Ascending aorta (tissue), 2 donors: ENCODE measurements around the gene OR2T3. TPM values are rescaled to one million over a fixed set of nuclear protein-coding genes. Genes with fewer than 3 reads are reported as not detected.
"Not testable (repeated sequence)": the region's sequence is repeated elsewhere in the genome, so short reads cannot be mapped to it uniquely, and the experiment has no call there.

Source experiments
- DNase-seq, 2 donors: peaks; one replicate each; pipeline ENCODE4 v3.0.0-alpha.2; 2019; ENCODE audit warnings: low spot score in 2 of 2
- H3K27ac ChIP-seq, 2 donors: fragments of 200-600 bp; sonication (generic); one replicate each; pipeline ENCODE4 v1.5.1; 2016 to 2017; ENCODE audit warnings: mild to moderate bottlenecking in 1 of 2
- H3K27me3 ChIP-seq: fragments of 200-600 bp; sonication (generic); one replicate; pipeline ENCODE4 v1.5.1; 2017
- H3K36me3 ChIP-seq, 2 donors: fragments of 200-600 bp; sonication (generic); one replicate each; pipeline ENCODE4 v1.5.1; 2016
- H3K4me1 ChIP-seq, 2 donors: fragments of 200-600 bp; sonication (generic); one replicate each; pipeline ENCODE4 v1.5.1; 2016 to 2017; ENCODE audit warnings: mild to moderate bottlenecking in 1 of 2
- H3K4me3 ChIP-seq, 2 donors: fragments of 200-600 bp; sonication (generic); one replicate each; pipeline ENCODE4 v1.5.1; 2016 to 2017; ENCODE audit warnings: mild to moderate bottlenecking in 1 of 2
- H3K9me3 ChIP-seq, 2 donors: fragments of 200-600 bp; sonication (generic); one replicate each; pipeline ENCODE4 v1.5.1; 2016
- intact Hi-C: fragments of 100-400 bp; cut with DNase I; formaldehyde crosslinking; loops from one replicate; pipeline ENCODE4 v1.15.1; 2023
- total RNA-seq: library from RNA; depleted of rRNA; stranded (reverse); fragments of >200 nt; gene quantifications from one replicate; pipeline ENCODE4 v1.1.0, GENCODE V29; 2016

Gene OR2T3
- not detected for total RNA-seq

- H3K4me1 ChIP-seq, H3K27me3 ChIP-seq, intact Hi-C loops, DNase-seq, H3K4me3 ChIP-seq, H3K36me3 ChIP-seq, H3K27ac ChIP-seq, H3K9me3 ChIP-seq: not testable (repeated sequence)
Measured at GRCh38 chr1:248473051-248473450, at the start of gene OR2T3. Gene OR2T3, plus strand, starts transcription at chr1:248473351. Its CDS starts 0 bp downstream, at chr1:248473351.

- intact Hi-C loops, H3K9me3 ChIP-seq, DNase-seq, H3K27ac ChIP-seq, H3K27me3 ChIP-seq, H3K4me1 ChIP-seq, H3K36me3 ChIP-seq, H3K4me3 ChIP-seq: not testable (repeated sequence)
Measured at GRCh38 chr1:248427526-248428191, 45.5 kb upstream of the OR2T3 start.

GRCh38 chr1:248428192-248428533 is 45.0 kb upstream of the OR2T3 start:
- H3K27ac ChIP-seq, H3K36me3 ChIP-seq, H3K9me3 ChIP-seq, intact Hi-C loops, H3K4me3 ChIP-seq, H3K27me3 ChIP-seq, H3K4me1 ChIP-seq, DNase-seq: not testable (repeated sequence)

GRCh38 chr1:248431683-248432082 is 41.5 kb upstream of the OR2T3 start:
- DNase-seq, H3K27me3 ChIP-seq, H3K36me3 ChIP-seq, H3K4me1 ChIP-seq, H3K4me3 ChIP-seq, H3K27ac ChIP-seq, H3K9me3 ChIP-seq, intact Hi-C loops: not testable (repeated sequence)

GRCh38 chr1:248432201-248432600 is 41.0 kb upstream of the OR2T3 start:
- H3K27ac ChIP-seq, H3K9me3 ChIP-seq, H3K4me1 ChIP-seq, H3K27me3 ChIP-seq, H3K36me3 ChIP-seq, H3K4me3 ChIP-seq, intact Hi-C loops, DNase-seq: not testable (repeated sequence)

GRCh38 chr1:248433811-248434415 is 39.2 kb upstream of the OR2T3 start:
- H3K4me1 ChIP-seq, H3K9me3 ChIP-seq, H3K27ac ChIP-seq, DNase-seq, H3K4me3 ChIP-seq, intact Hi-C loops, H3K27me3 ChIP-seq, H3K36me3 ChIP-seq: not testable (repeated sequence)

- H3K36me3 ChIP-seq, H3K4me1 ChIP-seq, H3K9me3 ChIP-seq, intact Hi-C loops, DNase-seq, H3K4me3 ChIP-seq, H3K27me3 ChIP-seq, H3K27ac ChIP-seq: not testable (repeated sequence)
Measured at GRCh38 chr1:248434913-248435312, 38.2 kb upstream of the OR2T3 start.

- intact Hi-C loops, DNase-seq, H3K9me3 ChIP-seq, H3K36me3 ChIP-seq, H3K27ac ChIP-seq, H3K27me3 ChIP-seq, H3K4me3 ChIP-seq, H3K4me1 ChIP-seq: not testable (repeated sequence)
Measured at GRCh38 chr1:248436303-248436702, 36.8 kb upstream of the OR2T3 start.

- H3K36me3 ChIP-seq, H3K4me1 ChIP-seq, DNase-seq, H3K9me3 ChIP-seq, H3K27ac ChIP-seq, H3K27me3 ChIP-seq, H3K4me3 ChIP-seq, intact Hi-C loops: not testable (repeated sequence)
Measured at GRCh38 chr1:248438668-248439067, 34.5 kb upstream of the OR2T3 start.

GRCh38 chr1:248439283-248439682 is 33.9 kb upstream of the OR2T3 start:
- H3K27ac ChIP-seq, H3K36me3 ChIP-seq, H3K4me1 ChIP-seq, H3K27me3 ChIP-seq, DNase-seq, H3K4me3 ChIP-seq, H3K9me3 ChIP-seq, intact Hi-C loops: not testable (repeated sequence)

GRCh38 chr1:248442500-248443277 is 30.5 kb upstream of the OR2T3 start:
- H3K4me3 ChIP-seq, intact Hi-C loops, H3K27me3 ChIP-seq, H3K27ac ChIP-seq, H3K4me1 ChIP-seq, H3K36me3 ChIP-seq, DNase-seq, H3K9me3 ChIP-seq: not testable (repeated sequence)

GRCh38 chr1:248444603-248445002 is 28.5 kb upstream of the OR2T3 start:
- H3K36me3 ChIP-seq, H3K27ac ChIP-seq, H3K4me1 ChIP-seq, H3K27me3 ChIP-seq, DNase-seq, H3K4me3 ChIP-seq, intact Hi-C loops, H3K9me3 ChIP-seq: not testable (repeated sequence)

GRCh38 chr1:248445399-248445798 is 27.8 kb upstream of the OR2T3 start, which contains the start of gene OR2T2:
Gene OR2T2, plus strand, starts transcription at chr1:248445637. Its CDS starts 7,161 bp downstream, at chr1:248452798.
- H3K27ac ChIP-seq, H3K9me3 ChIP-seq, H3K4me1 ChIP-seq, H3K4me3 ChIP-seq, H3K36me3 ChIP-seq, intact Hi-C loops, DNase-seq, H3K27me3 ChIP-seq: not testable (repeated sequence)

- H3K27ac ChIP-seq, intact Hi-C loops, H3K9me3 ChIP-seq, DNase-seq, H3K4me1 ChIP-seq, H3K36me3 ChIP-seq, H3K4me3 ChIP-seq, H3K27me3 ChIP-seq: not testable (repeated sequence)
Measured at GRCh38 chr1:248448409-248449074, 24.6 kb upstream of the OR2T3 start.
